Right cardiac atrium (tissue), 5 donors: ENCODE measurements around the gene C2. TPM values are rescaled to one million over a fixed set of nuclear protein-coding genes. Genes with fewer than 3 reads are reported as not detected.
A peak's percentile ranks its signal among the peaks of the same experiment; 100 is the strongest.

Source experiments
- ATAC-seq, 2 donors: fragments of 200-7000 bp; cut with Tn5 transposase; one replicate each; pipeline versions ENCODE4 v1.8.0 to v1.9.1; 2020; ENCODE audit warnings: moderate library complexity in 2 of 2, mild to moderate bottlenecking in 1 of 2
- DNase-seq, 3 donors: peaks; one replicate each; pipeline ENCODE4 v3.0.0-alpha.2; 2020
- H3K27ac ChIP-seq: one replicate; pipeline ENCODE4 v1.5.1; 2013; ENCODE audit warnings: mild to moderate bottlenecking, low read length, control low read depth, moderate library complexity
- H3K27me3 ChIP-seq: one replicate; pipeline ENCODE4 v1.6.1; 2013; ENCODE audit not compliant: control insufficient read depth, insufficient read depth
- H3K4me1 ChIP-seq: one replicate; pipeline ENCODE4 v1.6.1; 2013; ENCODE audit warnings: low read length; ENCODE audit not compliant: control insufficient read depth, insufficient read depth
- H3K4me3 ChIP-seq: one replicate; pipeline ENCODE4 v1.5.1; 2013; ENCODE audit warnings: low read length, control low read depth
- H3K9me3 ChIP-seq: one replicate; pipeline ENCODE4 v1.6.1; 2013; ENCODE audit warnings: low read length; ENCODE audit not compliant: control insufficient read depth
- WGBS: extraction: QIAGEN DNeasy Blood & Tissue Kit; methylation state at CpG from one replicate; pipeline ENCODE4 v1.1.7; 2013; 5-methylcytosine and 5-hydroxymethylcytosine counted together
- intact Hi-C, 4 donors: fragments of 100-400 bp; cut with DNase I; formaldehyde crosslinking; loops; one replicate each; pipeline versions ENCODE4 v1.11.0 to v1.14.0; 2022 to 2023
- polyA plus RNA-seq: library from polyadenylated mRNA; stranded (reverse); fragments of 200-250 nt; gene quantifications from one replicate; pipeline ENCODE4 v1.2.3, GENCODE V29; 2013
- total RNA-seq, 4 donors: library from RNA; stranded (reverse); fragmentation: NEBNext Ultra II Directional; extraction: Animal tissue kit (Norgen Biotek cat#: 25700); gene quantifications; one replicate each; pipeline ENCODE4 v1.2.1, GENCODE V29; 2021
- donor health status: healthy with polysubstance abuse.
- donor health status: DM: no; HTN: yes; CAD: no.
- donor health status: DM: no; HTN: no; CAD: no.
- donor health status: DM: no; HTN: yes; CAD: no; lungs with severe emphysema.
- donor health status: DM: yes; HTN: yes; CAD: no.

The C2 gene
- total and polyA plus RNA-seq, 5 donors: 3.0 to 19.8 (median 11.4) TPM

DNA sequence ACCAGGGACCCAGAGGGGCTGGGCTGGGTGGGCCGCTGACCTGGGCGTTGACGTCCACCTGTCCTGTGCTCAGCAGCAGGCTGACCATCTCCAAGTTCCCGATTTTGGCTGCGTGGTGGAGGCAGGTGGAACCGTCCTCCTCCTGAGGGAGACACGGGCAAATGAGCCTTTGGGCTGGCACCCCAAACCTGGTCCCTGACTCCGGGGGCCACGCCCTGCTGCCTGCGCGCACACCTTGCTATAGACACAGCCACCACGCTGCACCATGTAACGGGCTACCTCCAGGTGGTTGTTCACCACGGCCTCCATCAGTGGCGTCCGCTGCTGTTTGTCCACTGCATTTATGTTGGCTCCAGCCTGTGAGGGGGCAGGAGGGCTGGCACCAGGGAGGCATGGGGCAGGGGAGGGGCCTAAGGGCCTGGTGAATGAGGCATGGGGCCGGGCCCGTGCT lies 41.0 kb upstream of the C2 start:
- Histone ChIP-seq H3K4me3 (no peak overlapping the region), H3K27ac (no peak overlapping the region), H3K27me3 (no peaks in the 10 kb centered on the region), H3K9me3 (no peaks in the 10 kb centered on the region), H3K4me1 (no peaks in the 10 kb centered on the region)
- intact Hi-C loops: no loop called here
- 93% methylated on average over 18 of the region's 18 CpGs for WGBS
- no peak for ATAC-seq
- peak in 2 of 3 donors; percentile 40 to 56 for DNase-seq

DNA sequence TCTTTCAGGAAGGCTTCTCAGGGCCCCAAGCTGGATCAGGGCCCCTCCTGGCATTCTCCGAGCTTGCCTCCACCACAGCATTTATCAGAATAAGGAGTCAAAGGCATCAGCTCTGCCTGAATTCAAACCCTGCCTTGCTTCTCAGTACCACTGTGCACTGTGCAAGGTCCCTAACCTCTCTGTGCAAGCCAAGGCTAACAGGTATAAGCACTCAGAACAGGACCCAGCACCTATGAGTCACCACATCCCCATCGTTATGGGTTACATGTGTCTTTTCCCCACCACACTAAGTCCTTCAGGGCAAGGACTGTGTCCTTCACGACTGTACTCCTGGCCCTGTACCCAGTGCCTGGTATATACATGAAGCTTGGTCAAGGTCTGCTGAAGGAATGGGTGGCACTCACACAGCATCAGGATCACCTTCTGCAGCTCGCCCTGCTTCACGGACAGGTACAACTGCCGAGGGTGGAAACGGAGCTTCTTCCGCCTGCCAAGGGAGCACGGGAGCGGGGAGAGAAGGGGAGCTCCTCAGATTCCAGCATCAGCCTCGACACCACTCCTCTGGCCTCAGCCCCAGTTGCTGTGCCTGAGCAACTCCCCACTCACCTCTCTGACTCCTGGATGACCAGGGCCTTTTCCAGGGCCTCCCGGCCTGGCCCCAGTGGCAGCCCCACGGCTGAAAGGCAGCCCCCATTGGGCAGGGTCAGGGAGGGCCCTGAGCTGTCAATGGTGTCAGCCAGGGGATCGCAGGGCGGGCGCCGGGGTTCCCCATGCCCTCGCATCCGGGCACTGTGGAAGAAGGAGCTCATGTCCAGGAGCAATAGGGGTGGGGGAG lies 40.1 kb upstream of the C2 start:
- DNase-seq: no peak
- Histone ChIP-seq H3K4me1 (no peaks in the 10 kb centered on the region), H3K9me3 (no peaks in the 10 kb centered on the region), H3K27me3 (no peaks in the 10 kb centered on the region), H3K27ac (no peak overlapping the region), H3K4me3 (no peak overlapping the region)
- no peak for ATAC-seq
- intact Hi-C loops: no loop called here
- 89% methylated on average over 19 of the region's 19 CpGs for WGBS

DNA sequence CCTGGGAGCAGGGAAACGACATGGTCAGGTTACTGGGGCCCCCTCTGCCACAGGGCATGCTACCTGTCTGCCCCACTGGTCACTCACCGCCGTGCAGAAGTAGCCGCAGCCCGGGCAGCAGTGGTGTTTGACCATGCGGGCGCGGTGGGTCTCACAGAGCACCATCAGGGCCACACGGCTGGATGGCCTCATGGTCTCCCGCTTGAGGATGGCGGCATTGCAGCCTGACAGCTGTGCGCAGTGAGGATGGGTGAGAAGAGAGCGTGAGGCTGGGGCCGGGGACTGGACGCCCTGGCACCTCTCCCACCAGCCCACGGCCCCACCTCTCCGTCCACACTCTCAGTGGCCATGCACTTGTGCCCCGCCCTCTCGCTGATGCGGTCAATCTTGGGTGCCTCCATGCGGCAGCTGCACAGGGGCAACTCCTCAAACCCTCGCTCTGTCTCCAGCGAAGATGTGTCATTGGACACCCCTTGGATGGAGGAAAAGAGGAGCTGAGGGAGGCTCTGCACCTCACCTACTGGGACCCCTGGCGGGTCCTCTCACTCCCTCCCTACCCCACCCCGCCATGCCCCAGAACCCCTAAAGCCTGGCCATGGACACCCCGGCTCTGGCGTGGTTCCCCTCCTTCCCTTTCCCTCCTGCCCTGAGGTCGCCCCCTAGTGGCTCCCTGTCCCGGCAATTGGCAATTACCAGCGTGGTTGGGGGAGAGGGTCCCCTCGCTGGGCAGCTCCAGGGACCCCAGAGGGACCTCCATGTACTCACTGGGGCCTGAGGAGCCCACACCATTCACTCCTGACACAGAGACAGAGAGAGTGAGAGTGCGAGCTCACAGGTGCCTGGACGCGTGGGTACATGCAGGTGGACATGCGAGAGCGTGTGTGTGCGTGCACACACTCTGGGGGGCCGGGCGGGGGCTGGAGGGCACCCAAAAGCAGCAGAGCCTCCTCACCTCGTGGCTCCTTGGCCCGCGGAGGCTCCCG lies 39.0 kb upstream of the C2 start:
- WGBS: 85% methylated on average over 43 of the region's 43 CpGs
- peak; percentile 17 to 23 for ATAC-seq
- no peak overlapping the region for H3K4me3 ChIP-seq
- intact Hi-C loops: no loop called here
- no peaks in the 10 kb centered on the region for H3K27me3 ChIP-seq
- peak in 2 of 3 donors; percentile 76 to 78 for DNase-seq
- H3K9me3 ChIP-seq: no peaks in the 10 kb centered on the region
- no peaks in the 10 kb centered on the region for H3K4me1 ChIP-seq
- no peak overlapping the region for H3K27ac ChIP-seq

DNA sequence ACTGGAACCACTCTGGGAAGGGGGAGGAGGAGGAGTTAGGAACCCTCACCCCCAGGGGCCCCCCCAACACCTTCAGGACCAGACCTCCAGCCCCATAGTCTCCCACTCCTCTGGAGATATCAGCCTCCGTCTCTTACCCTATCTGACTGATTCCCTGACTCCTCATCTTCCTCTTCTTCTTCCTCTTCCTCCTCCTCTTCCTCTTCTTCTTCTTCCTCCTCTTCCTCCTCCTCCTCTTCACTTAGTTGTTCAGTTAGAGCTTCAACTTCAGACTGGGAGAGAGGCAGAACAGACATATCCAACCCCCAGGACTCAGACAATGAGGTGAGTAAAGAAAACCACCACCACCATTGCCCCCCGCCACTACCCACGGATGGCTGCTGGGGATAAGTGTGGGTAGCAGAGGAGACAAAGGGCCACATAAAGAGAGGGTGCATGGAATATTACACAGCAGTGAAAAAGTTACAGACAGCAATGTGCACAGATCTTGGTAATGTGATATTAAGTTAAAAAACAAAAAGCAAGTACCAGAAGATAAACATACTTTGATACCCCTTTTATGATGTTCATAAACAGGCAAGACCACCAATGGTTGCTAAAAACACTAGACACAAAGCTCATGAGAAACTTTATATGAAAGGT lies 38.1 kb upstream of the C2 start:
- Histone ChIP-seq H3K27ac (no peak overlapping the region), H3K4me1 (no peaks in the 10 kb centered on the region), H3K27me3 (no peaks in the 10 kb centered on the region), H3K9me3 (no peaks in the 10 kb centered on the region), H3K4me3 (no peak overlapping the region)
- ATAC-seq (no peak), DNase-seq (no peak)
- intact Hi-C loops: no loop called here
- 94% methylated on average over 3 of the region's 3 CpGs for WGBS

DNA sequence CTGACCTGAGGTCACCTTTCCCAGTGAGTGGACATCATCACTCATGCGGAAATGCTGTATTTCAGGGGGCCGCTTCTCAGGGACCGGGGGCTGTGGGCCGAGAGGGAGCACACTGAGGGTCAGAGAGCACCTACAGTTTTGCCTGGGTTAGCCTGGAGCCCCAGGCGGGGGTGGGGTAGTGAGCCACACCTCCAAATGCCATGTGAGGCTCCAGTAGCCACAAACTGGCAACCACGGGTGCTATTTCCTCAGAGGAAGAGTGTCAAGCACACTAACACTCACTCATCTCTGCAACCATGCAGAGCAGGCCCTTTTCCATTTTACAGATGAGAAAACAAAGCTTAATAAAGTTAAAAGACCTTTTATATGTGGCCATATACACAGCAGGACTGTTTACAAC lies 34.7 kb upstream of the C2 start:
- Histone ChIP-seq H3K4me3 (no peak overlapping the region), H3K4me1 (no peaks in the 10 kb centered on the region), H3K27me3 (no peaks in the 10 kb centered on the region), H3K27ac (no peak overlapping the region), H3K9me3 (no peaks in the 10 kb centered on the region)
- no peak for ATAC-seq
- DNase-seq: no peak
- intact Hi-C loops: loop anchor here in 1 of 4 donors (10.0 kb wide), 1 partner anchor 62 kb away; the partner anchor contains the start of genes NELFE and SKIC2
- WGBS: 83% methylated on average over 6 of the region's 6 CpGs

DNA sequence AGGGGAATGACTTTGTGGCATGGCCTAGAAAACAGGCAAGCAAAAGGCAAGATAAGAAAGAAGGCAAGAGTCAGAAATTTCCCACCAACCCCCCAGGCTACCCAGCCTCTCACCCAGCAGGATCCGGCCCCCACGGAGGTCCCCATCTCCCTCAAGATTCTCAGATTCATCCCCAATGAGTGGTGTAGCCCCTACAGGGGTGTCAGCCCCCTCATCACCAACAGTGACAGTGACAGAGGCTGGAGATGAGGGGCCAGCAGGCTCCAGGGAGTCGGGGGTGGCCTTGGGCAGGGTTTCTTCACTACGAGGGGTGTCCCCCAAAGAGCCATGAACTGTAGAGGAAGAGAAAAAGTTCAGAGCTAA lies 31.0 kb upstream of the C2 start:
- Histone ChIP-seq H3K27me3 (no peaks in the 10 kb centered on the region), H3K4me3 (peak overlapping the region; percentile 98), H3K4me1 (peaks cover 9% of the 10 kb centered on the region), H3K9me3 (no peaks in the 10 kb centered on the region), H3K27ac (peak overlapping the region; percentile 56)
- DNase-seq (peak in 1 of 3 donors; percentile 34), ATAC-seq (no peak)
- WGBS: 42% methylated on average over 4 of the region's 4 CpGs
- intact Hi-C loops: loop anchor here in 1 of 4 donors (10.0 kb wide), 1 partner anchor 58 kb away; the partner anchor contains the start of genes NELFE and SKIC2

DNA sequence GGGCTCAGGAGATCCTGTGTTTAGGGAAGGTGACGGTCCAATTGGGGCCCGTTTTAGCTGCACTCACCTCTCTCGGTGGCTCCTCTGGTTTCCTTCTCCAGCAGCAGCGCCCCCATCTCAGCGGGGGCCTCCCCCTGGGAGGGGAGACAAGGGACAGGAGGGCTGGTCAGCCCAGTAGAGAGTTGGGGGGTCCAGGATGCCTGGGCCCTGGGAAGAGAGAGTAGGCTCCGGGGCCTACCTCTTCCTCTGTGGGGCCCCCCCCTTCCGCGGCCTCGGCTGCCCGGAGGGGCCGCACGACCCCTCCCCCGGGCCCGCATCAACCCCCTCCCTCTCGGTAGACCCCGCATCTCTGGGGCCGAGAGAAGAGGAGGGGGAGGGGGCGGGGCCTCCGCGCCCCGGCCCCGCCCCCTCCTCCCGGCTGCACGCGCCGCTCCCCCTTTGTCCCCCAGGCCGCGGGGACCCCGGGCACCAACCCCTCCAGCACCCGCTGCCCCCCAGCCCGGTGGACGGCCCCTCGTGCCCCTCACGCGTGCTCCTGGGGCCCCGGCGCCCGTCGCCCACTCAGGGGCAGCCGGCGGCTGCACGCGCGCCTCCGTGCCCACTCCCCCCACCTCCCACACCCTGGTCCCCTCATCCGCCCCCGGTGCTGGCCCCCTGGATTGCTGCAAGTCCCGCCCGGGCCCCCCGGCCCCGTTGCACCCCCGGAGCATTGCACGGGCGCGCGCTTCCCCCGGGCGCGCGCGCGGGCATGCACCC lies 30.5 kb upstream of the C2 start:
- intact Hi-C loops: loop anchor here in 1 of 4 donors (10.0 kb wide), 1 partner anchor 58 kb away; the partner anchor contains the start of genes NELFE and SKIC2
- Histone ChIP-seq H3K27ac (peak overlapping the region; percentile 56), H3K27me3 (no peaks in the 10 kb centered on the region), H3K9me3 (no peaks in the 10 kb centered on the region), H3K4me3 (peak overlapping the region; percentile 98), H3K4me1 (peaks cover 9% of the 10 kb centered on the region)
- WGBS: 1% methylated on average over 57 of the region's 62 CpGs
- ATAC-seq (no peak), DNase-seq (peak in 2 of 3 donors; percentile 61 to 69)

DNA sequence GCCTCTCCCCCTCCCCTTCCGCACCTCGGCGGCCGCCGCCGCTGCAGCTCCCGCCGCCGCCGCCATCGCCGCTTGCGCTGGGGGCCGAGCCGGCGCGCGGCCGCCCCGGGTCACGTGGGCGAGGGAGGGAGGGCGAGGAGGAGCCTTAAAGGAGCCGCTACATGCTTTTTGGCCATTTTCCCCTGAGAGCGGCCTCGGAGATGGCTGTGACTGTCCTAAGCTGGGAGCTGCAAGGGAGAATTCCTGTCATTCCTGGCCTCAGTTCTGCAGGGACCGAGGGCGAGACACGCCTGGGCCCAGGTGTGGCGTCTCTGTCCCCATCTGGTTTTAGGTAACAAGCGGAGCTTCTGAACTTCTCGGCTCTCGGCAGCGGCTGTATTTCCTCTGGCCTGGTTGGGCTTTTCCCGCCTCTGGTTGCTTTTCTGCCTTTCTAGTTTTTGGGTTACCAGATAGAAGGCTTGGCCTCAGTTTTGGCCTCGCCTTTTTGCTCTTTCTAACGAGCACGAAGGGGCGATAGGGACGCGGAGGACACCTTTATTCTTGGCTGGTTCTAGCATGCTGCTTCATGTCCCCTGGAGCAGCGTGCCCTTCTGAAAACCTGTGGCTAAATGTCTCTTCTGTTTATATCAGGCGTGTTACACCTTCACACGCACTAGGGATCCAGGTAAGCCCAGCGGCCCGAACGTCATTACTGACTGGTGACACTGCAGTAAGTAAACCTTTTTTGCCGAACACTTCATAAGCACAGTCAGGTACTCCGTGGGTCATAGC lies 29.7 kb upstream of the C2 start, which contains the start of gene EHMT2:
Gene EHMT2, minus strand, starts transcription at position 87 of the 771 bp plus-strand sequence. Its CDS starts 21 bp downstream, at position 66.
- Histone ChIP-seq H3K4me3 (peak within 1 kb of the TSS; percentile 98), H3K27ac (peak within 1 kb of the TSS; percentile 96), H3K9me3 (no peaks in the 10 kb centered on the region), H3K4me1 (peaks cover 9% of the 10 kb centered on the region), H3K27me3 (no peaks in the 10 kb centered on the region)
- DNase-seq (peak; percentile 83 to 94 (median 94)), ATAC-seq (peak; percentile 68 to 72)
- under 1% methylated on average over 49 of the region's 49 CpGs for WGBS
- intact Hi-C loops: loop anchor here in 1 of 4 donors (10.0 kb wide), 1 partner anchor 57 kb away; the partner anchor contains the start of genes NELFE and SKIC2

DNA sequence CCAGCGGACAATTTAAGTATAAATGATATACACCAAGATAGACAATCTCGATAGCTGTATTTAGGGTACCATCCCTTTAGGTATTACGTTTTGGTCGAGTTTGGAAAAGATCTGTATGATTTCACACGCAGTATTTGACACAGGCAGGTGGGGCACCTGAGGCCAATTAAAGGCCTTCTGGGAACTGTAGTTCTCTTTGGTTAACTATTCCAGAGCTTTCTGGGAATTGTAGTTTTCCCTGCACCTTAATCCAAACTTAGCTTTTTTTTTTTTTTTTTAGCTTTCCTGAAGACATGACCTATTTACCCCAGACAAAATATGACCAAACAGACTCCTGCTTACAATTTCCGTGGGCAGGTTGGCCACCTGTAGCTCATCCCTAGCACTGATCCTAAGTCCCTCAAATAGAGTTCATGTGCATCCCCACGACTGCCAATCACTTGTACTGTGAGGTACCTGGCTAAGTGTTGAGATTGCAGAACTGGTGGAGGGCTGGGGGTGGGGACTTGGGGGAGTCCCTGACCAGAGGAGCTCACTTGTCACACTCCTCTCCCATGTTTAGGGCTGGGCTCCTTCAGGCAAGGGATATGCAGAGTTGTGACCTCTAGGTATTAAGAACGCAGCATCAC lies 29.0 kb upstream of the C2 start:
- ATAC-seq: peak in 1 of 2 donors; percentile 26
- peaks cover 9% of the 10 kb centered on the region for H3K4me1 ChIP-seq
- no peaks in the 10 kb centered on the region for H3K9me3 ChIP-seq
- WGBS: 13% methylated on average over 8 of the region's 8 CpGs
- peak overlapping the region; percentile 98 for H3K4me3 ChIP-seq
- H3K27me3 ChIP-seq: no peaks in the 10 kb centered on the region
- DNase-seq: peak in 1 of 3 donors; percentile 47
- H3K27ac ChIP-seq: peak overlapping the region; percentile 96
- intact Hi-C loops: loop anchor here in 1 of 4 donors (10.0 kb wide), 1 partner anchor 56 kb away; the partner anchor contains the start of genes NELFE and SKIC2
